HEK293 (cell line): ENCODE results near the gene CAMKMT.

ENCODE experiments used
- CTCF ChIA-PET: fragments of 350-600 bp; formaldehyde crosslinking; extraction: SDS; loops from one replicate; lab custom pipeline; 2021; ENCODE audit warnings: antibody characterized with exemption; lab: Yijun Ruan, JAX
- POLR2A ChIA-PET: fragments of 300-600 bp; formaldehyde crosslinking; extraction: SDS; loops from one replicate; lab custom pipeline; 2020; ENCODE audit warnings: antibody characterized with exemption, inconsistent platforms; lab: Yijun Ruan, JAX
- H3K27ac ChIP-seq: fragments of 200-500 bp; sonication (Bioruptor generic); 2 replicates; pipeline ENCODE4 v1.5.1; 2014; ENCODE audit warnings: low read depth, low read length, control low read depth, inconsistent platforms; ENCODE audit errors: extremely low read depth
- H3K36me3 ChIP-seq, 2 experiments: fragments of 200-500 bp in 1 of 2; sonication (Bioruptor generic) in 1 of 2; 1 replicate in 1 of 2; 2 replicates in 1 of 2; pipeline ENCODE4 v1.5.1; 2014 to 2017; ENCODE audit warnings: inconsistent platforms in 2 of 2, low read length in 2 of 2; ENCODE audit not compliant: control insufficient read depth in 2 of 2, insufficient read depth in 1 of 2
- H3K4me1 ChIP-seq: fragments of 200-500 bp; sonication (Bioruptor generic); 2 replicates; pipeline ENCODE4 v1.5.1; 2014; ENCODE audit warnings: mild to moderate bottlenecking, low read length, inconsistent platforms; ENCODE audit not compliant: control insufficient read depth, insufficient read depth
- H3K4me3 ChIP-seq: 2 replicates; pipeline ENCODE4 v1.5.1; 2011; ENCODE audit warnings: low read depth, mild to moderate bottlenecking, control low read depth, low read length, moderate library complexity
- H3K9me3 ChIP-seq: fragments of 200-500 bp; sonication (Bioruptor generic); 2 replicates; pipeline ENCODE4 v1.5.1; 2014; ENCODE audit warnings: low read depth, low read length, inconsistent platforms; ENCODE audit not compliant: control insufficient read depth, insufficient read depth
- ATF2 ChIP-seq: fragments of 450-650 bp; formaldehyde crosslinking; IDR thresholded peaks from 2 replicates; pipeline ENCODE4 v1.5.1; 2016; ENCODE audit warnings: missing biosample characterization, missing genetic modification characterization, low read depth
- GLI4 ChIP-seq: fragments of 450-650 bp; formaldehyde crosslinking; IDR thresholded peaks from 2 replicates; pipeline ENCODE4 v1.5.1; 2016; ENCODE audit warnings: missing biosample characterization, missing genetic modification characterization
- GLIS2 ChIP-seq: fragments of 450-650 bp; formaldehyde crosslinking; IDR thresholded peaks from 2 replicates; pipeline ENCODE4 v1.5.1; 2016; ENCODE audit warnings: missing biosample characterization, missing genetic modification characterization
- MZF1 ChIP-seq: fragments of 450-650 bp; formaldehyde crosslinking; IDR thresholded peaks from 2 replicates; pipeline ENCODE4 v1.5.1; 2017; ENCODE audit warnings: missing biosample characterization, missing genetic modification characterization, borderline replicate concordance
- OSR2 ChIP-seq: fragments of 450-650 bp; formaldehyde crosslinking; IDR thresholded peaks from 2 replicates; pipeline ENCODE4 v1.5.1; 2016; ENCODE audit warnings: missing biosample characterization, missing genetic modification characterization
- REST ChIP-seq: fragments of 450-650 bp; formaldehyde crosslinking; IDR thresholded peaks from 2 replicates; pipeline ENCODE4 v1.5.1; 2016; ENCODE audit warnings: missing biosample characterization, missing genetic modification characterization
- SP2 ChIP-seq: fragments of 450-650 bp; formaldehyde crosslinking; IDR thresholded peaks from 2 replicates; pipeline ENCODE4 v1.5.1; 2016; ENCODE audit warnings: missing biosample characterization, missing genetic modification characterization
- SP7 ChIP-seq: fragments of 450-650 bp; formaldehyde crosslinking; IDR thresholded peaks from 2 replicates; pipeline ENCODE4 v1.5.1; 2016; ENCODE audit warnings: missing biosample characterization, missing genetic modification characterization
- WT1 ChIP-seq: fragments of 450-650 bp; formaldehyde crosslinking; IDR thresholded peaks from 2 replicates; pipeline ENCODE4 v1.5.1; 2016; ENCODE audit warnings: missing biosample characterization, missing genetic modification characterization
- YY2 ChIP-seq: fragments of 450-650 bp; formaldehyde crosslinking; IDR thresholded peaks from 2 replicates; pipeline ENCODE4 v1.5.1; 2016; ENCODE audit warnings: missing biosample characterization, missing genetic modification characterization
- ZBTB17 ChIP-seq: fragments of 450-650 bp; formaldehyde crosslinking; IDR thresholded peaks from 2 replicates; pipeline ENCODE4 v1.5.1; 2016; ENCODE audit warnings: missing biosample characterization, missing genetic modification characterization
- ZEB2 ChIP-seq: fragments of 450-650 bp; formaldehyde crosslinking; IDR thresholded peaks from 2 replicates; pipeline ENCODE4 v1.5.1; 2016; ENCODE audit warnings: missing biosample characterization, missing genetic modification characterization
- ZNF112 ChIP-seq: fragments of 450-650 bp; formaldehyde crosslinking; IDR thresholded peaks from 2 replicates; pipeline ENCODE4 v1.5.0; 2017; ENCODE audit warnings: missing biosample characterization, missing genetic modification characterization
- ZNF121 ChIP-seq: fragments of 450-650 bp; formaldehyde crosslinking; IDR thresholded peaks from 2 replicates; pipeline ENCODE4 v1.5.1; 2016; ENCODE audit warnings: missing biosample characterization, missing genetic modification characterization
- ZNF157 ChIP-seq: fragments of 450-650 bp; formaldehyde crosslinking; IDR thresholded peaks from 2 replicates; pipeline ENCODE4 v1.5.1; 2016; ENCODE audit warnings: missing biosample characterization, missing genetic modification characterization
- ZNF18 ChIP-seq: fragments of 450-650 bp; formaldehyde crosslinking; IDR thresholded peaks from 2 replicates; pipeline ENCODE4 v1.5.1; 2016; ENCODE audit warnings: missing biosample characterization, missing genetic modification characterization
- ZNF19 ChIP-seq: fragments of 450-650 bp; formaldehyde crosslinking; IDR thresholded peaks from 2 replicates; pipeline ENCODE4; 2016; ENCODE audit warnings: missing biosample characterization, missing genetic modification characterization, low read depth
- ZNF366 ChIP-seq: fragments of 450-650 bp; formaldehyde crosslinking; conservative IDR thresholded peaks from 2 replicates; pipeline ENCODE4 v1.5.1; 2016; ENCODE audit warnings: missing biosample characterization, missing genetic modification characterization
- ZNF426 ChIP-seq: fragments of 450-650 bp; formaldehyde crosslinking; IDR thresholded peaks from 2 replicates; pipeline ENCODE4 v1.5.1; 2017; ENCODE audit warnings: missing biosample characterization, missing genetic modification characterization, mild to moderate bottlenecking, inconsistent platforms, moderate library complexity
- ZNF560 ChIP-seq: fragments of 450-650 bp; formaldehyde crosslinking; IDR thresholded peaks from 2 replicates; pipeline ENCODE4 v1.5.1; 2017; ENCODE audit warnings: missing biosample characterization, missing genetic modification characterization, borderline replicate concordance
- ZNF561 ChIP-seq: fragments of 450-650 bp; IDR thresholded peaks from 2 replicates; pipeline ENCODE4 v1.5.1; 2018; ENCODE audit warnings: missing biosample characterization, missing genetic modification characterization, borderline replicate concordance
- ZNF610 ChIP-seq: fragments of 450-650 bp; formaldehyde crosslinking; IDR thresholded peaks from 2 replicates; pipeline ENCODE4 v1.5.1; 2016; ENCODE audit warnings: missing biosample characterization, missing genetic modification characterization, borderline replicate concordance
- ZNF621 ChIP-seq: fragments of 450-650 bp; formaldehyde crosslinking; IDR thresholded peaks from 2 replicates; pipeline ENCODE4 v1.5.1; 2017; ENCODE audit warnings: missing biosample characterization, missing genetic modification characterization
- ZNF670 ChIP-seq: fragments of 450-650 bp; formaldehyde crosslinking; IDR thresholded peaks from 2 replicates; pipeline ENCODE4 v1.5.1; 2016; ENCODE audit warnings: missing biosample characterization, missing genetic modification characterization, low read depth
- ZNF701 ChIP-seq: fragments of 450-650 bp; formaldehyde crosslinking; IDR thresholded peaks from 2 replicates; pipeline ENCODE4 v1.5.1; 2016; ENCODE audit warnings: missing biosample characterization, missing genetic modification characterization
- ZNF704 ChIP-seq: fragments of 450-650 bp; formaldehyde crosslinking; IDR thresholded peaks from 2 replicates; pipeline ENCODE4 v1.5.1; 2016; ENCODE audit warnings: missing biosample characterization, missing genetic modification characterization
- ZNF843 ChIP-seq: fragments of 450-650 bp; formaldehyde crosslinking; IDR thresholded peaks from 2 replicates; pipeline ENCODE4 v1.5.1; 2016; ENCODE audit warnings: missing biosample characterization, missing genetic modification characterization
- ZSCAN30 ChIP-seq: fragments of 450-650 bp; IDR thresholded peaks from 2 replicates; pipeline ENCODE4 v1.5.1; 2018; ENCODE audit warnings: missing biosample characterization, mild to moderate bottlenecking, missing genetic modification characterization, moderate library complexity
- ZXDB ChIP-seq: fragments of 450-650 bp; formaldehyde crosslinking; IDR thresholded peaks from 2 replicates; pipeline ENCODE4 v1.5.1; 2016; ENCODE audit warnings: missing biosample characterization, missing genetic modification characterization

CAMKMT gene

GRCh38 chr2:44777036-44777435, 415.3 kb downstream of the CAMKMT start:
- peaks cover 43% of the 10 kb centered on the region for H3K4me1 ChIP-seq
- CTCF ChIA-PET: interaction anchor here (1.7 kb wide), 1 partner anchor 298 kb away, joined by 8 read pairs; no protein-coding TSS in a partner anchor
- no peak for TF ChIP-seq ZNF157 (tag by site-specific recombination)
- TF ChIP-seq ZNF561 (tag by site-specific recombination): no peak
- no peak for TF ChIP-seq ZNF670 (tag by site-specific recombination)
- TF ChIP-seq GLI4 (tag by site-specific recombination): no peak
- TF ChIP-seq ZNF112 (tag by site-specific recombination): no peak
- no peak for TF ChIP-seq ZNF18
- TF ChIP-seq ZSCAN30 (tag by site-specific recombination): no peak
- no peak for TF ChIP-seq YY2 (tag by site-specific recombination)
- no peak for TF ChIP-seq GLIS2 (tag by site-specific recombination)
- no peak for TF ChIP-seq ZNF701 (tag by site-specific recombination)
- no peak for TF ChIP-seq ZNF560
- TF ChIP-seq ZXDB: no peak
- no peak for TF ChIP-seq REST (tag by site-specific recombination)
- TF ChIP-seq MZF1 (tag by site-specific recombination): no peak
- TF ChIP-seq ZNF610 (tag by site-specific recombination): no peak
- no peak for TF ChIP-seq ZNF19 (tag by site-specific recombination)
- TF ChIP-seq ZNF121 (tag by site-specific recombination): no peak
- TF ChIP-seq ZNF621: no peak
- H3K36me3 ChIP-seq: no peaks in the 10 kb centered on the region
- H3K9me3 ChIP-seq: no peaks in the 10 kb centered on the region; the same call in 1 of the 2 replicates
- H3K27ac ChIP-seq: no peak overlapping the region
- POLR2A ChIA-PET: no interaction called here
- H3K4me3 ChIP-seq: no peak overlapping the region

- POLR2A ChIA-PET: no interaction called here
- Histone ChIP-seq H3K4me3 (no peak overlapping the region), H3K36me3 (no peaks in the 10 kb centered on the region), H3K4me1 (peaks cover 38% of the 10 kb centered on the region), H3K9me3 (no peaks in the 10 kb centered on the region; the same call in 1 of the 2 replicates), H3K27ac (no peak overlapping the region)
- CTCF ChIA-PET: no interaction called here
- TF ChIP-seq OSR2 (peak; percentile 46; the same call in 1 of the 2 replicates), ZEB2 (tag by site-specific recombination) (peak; percentile 46; the same call in 1 of the 2 replicates), ZBTB17 (tag by site-specific recombination) (peak; percentile 45; the same call in 1 of the 2 replicates), ZSCAN30 (tag by site-specific recombination) (peak; percentile 19; the same call in 1 of the 2 replicates), ZNF426 (tag by site-specific recombination) (no peak), ZNF704 (tag by site-specific recombination) (no peak), WT1 (tag by site-specific recombination) (0 out of 2 replicates have a peak, but pooled peaks have one; percentile 37), ZNF366 (tag by site-specific recombination) (peak; percentile 54), SP2 (tag by site-specific recombination) (peak; percentile 12; the same call in 1 of the 2 replicates), ZNF843 (peak; percentile 66; the same call in 1 of the 2 replicates), ATF2 (tag by site-specific recombination) (peak; percentile 95), SP7 (tag by site-specific recombination) (peak; percentile 77)
Measured at GRCh38 chr2:44777537-44777936, 415.8 kb downstream of the CAMKMT start.
